Colon (tissue), 2 donors: ENCODE results near the gene WWTR1.

Source experiments
- FAIRE-seq: peaks from 2 replicates; lab custom pipeline; 2012; peaks lifted over from hg19 to GRCh38; lab: Jason Lieb, UNC
- donor health status: control.
- donor health status: control.

Gene WWTR1

GRCh38 chr3:149654188-149654601, 3.6 kb downstream of the WWTR1 start:
- FAIRE-seq, result no peak

- no peak for FAIRE-seq
Observed at GRCh38 chr3:149653564-149653963, 4.3 kb downstream of the WWTR1 start.

- FAIRE-seq, result no peak
Observed at GRCh38 chr3:149653136-149653535, 4.7 kb downstream of the WWTR1 start.

- FAIRE-seq, result no peak
Observed at GRCh38 chr3:149650828-149651227, 7.0 kb downstream of the WWTR1 start.

- FAIRE-seq, result no peak
Observed at GRCh38 chr3:149648525-149648924, 9.3 kb downstream of the WWTR1 start.

GRCh38 chr3:149647812-149648211, 10.0 kb downstream of the WWTR1 start:
- no peak for FAIRE-seq

GRCh38 chr3:149647285-149647684, 10.5 kb downstream of the WWTR1 start:
- no peak for FAIRE-seq

GRCh38 chr3:149646181-149646766, 11.6 kb downstream of the WWTR1 start:
- no peak for FAIRE-seq

- FAIRE-seq, result no peak
Observed at GRCh38 chr3:149643963-149644362, 13.9 kb downstream of the WWTR1 start.

GRCh38 chr3:149643482-149643798, 14.4 kb downstream of the WWTR1 start:
- FAIRE-seq, result no peak

GRCh38 chr3:149640976-149641728, 16.7 kb downstream of the WWTR1 start:
- FAIRE-seq, result no peak

- no peak for FAIRE-seq
Observed at GRCh38 chr3:149639093-149639486, 18.7 kb downstream of the WWTR1 start.

- FAIRE-seq, result no peak
Observed at GRCh38 chr3:149638228-149639092, 19.4 kb downstream of the WWTR1 start.

GRCh38 chr3:149635396-149635795, 22.4 kb downstream of the WWTR1 start:
- no peak for FAIRE-seq

GRCh38 chr3:149634573-149634972, 23.3 kb downstream of the WWTR1 start:
- FAIRE-seq, result no peak

GRCh38 chr3:149634072-149634471, 23.8 kb downstream of the WWTR1 start:
- no peak for FAIRE-seq

GRCh38 chr3:149632225-149632624, 25.6 kb downstream of the WWTR1 start:
- FAIRE-seq, result no peak

- FAIRE-seq, result no peak
Observed at GRCh38 chr3:149630806-149631205, 27.0 kb downstream of the WWTR1 start.

- FAIRE-seq, result no peak
Observed at GRCh38 chr3:149628957-149629670, 28.7 kb downstream of the WWTR1 start.

- no peak for FAIRE-seq
Observed at GRCh38 chr3:149626671-149627070, 31.2 kb downstream of the WWTR1 start.

GRCh38 chr3:149625795-149626194, 32.0 kb downstream of the WWTR1 start:
- FAIRE-seq, result no peak

GRCh38 chr3:149623824-149624223, 34.0 kb downstream of the WWTR1 start:
- no peak for FAIRE-seq
